GM18508 (cell line): ENCODE results near the gene ATXN7L1.
"Not testable (repeated sequence)": the region's sequence is repeated elsewhere in the genome, so short reads cannot be mapped to it uniquely, and the experiment has no call there.

Experiments
- ATAC-seq: cut with Tn5 transposase; IDR thresholded peaks from one replicate; pipeline ENCODE4 v1.9.1; 2021; ENCODE audit warnings: moderate number of reproducible peaks; ENCODE audit not compliant: insufficient read depth, unreplicated experiment

Gene ATXN7L1

GRCh38 chr7:105713488-105714465 is 162.6 kb downstream of the ATXN7L1 start:
- ATAC-seq = no peak

GRCh38 chr7:105712877-105713276 is 163.5 kb downstream of the ATXN7L1 start:
- no peak for ATAC-seq

DNA sequence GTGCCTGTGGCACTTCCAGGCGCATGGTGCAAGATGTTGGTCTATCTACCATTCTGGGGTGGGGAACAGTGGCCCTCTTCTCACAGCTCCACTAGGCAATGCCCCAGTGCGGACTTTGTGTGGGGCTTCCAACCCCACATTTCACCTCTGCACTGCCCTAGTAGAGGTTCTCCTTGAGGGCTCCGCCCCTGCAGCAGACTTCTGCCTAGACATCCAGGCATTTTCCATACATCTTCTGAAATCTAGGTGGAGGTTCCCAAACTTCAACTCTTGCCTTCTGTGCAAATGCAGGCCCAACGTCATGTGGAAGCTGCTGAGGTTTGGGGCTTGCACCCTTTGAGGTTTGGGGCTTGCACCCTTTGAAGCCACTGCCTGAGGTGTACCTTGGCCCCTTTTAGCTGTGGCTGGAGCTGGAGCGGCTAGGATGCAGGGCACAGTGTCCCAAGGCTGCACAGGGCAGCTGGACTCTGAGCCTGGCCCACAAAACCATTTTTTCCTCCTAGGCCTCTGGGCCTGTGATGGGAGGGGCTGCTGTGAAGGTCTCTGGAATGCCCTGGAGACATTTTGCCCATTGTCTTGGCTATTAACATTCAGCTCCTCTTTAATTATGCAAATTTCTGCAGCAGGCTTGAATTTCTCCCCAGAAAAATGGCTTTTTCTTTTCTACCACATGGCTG is 164.5 kb downstream of the ATXN7L1 start:
- no peak for ATAC-seq

DNA sequence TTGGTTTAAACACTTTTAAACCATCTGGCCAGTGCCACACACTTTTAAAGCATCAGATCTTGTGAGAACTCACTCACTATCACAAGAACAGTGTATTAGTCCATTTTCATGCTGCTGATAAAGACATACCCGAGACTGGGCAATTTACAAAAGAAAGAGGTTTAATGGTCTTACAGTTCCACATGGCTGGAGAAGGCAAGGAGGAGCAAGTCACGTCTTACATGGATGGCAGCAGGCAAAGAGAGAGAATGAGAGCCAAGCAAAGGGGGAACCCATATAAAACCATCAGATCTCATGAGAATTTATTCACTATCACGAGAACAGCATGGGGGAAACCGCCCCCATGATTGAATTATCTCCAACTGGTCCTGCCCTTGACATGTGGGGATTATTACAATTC is 165.7 kb downstream of the ATXN7L1 start:
- ATAC-seq = not testable (repeated sequence)

DNA sequence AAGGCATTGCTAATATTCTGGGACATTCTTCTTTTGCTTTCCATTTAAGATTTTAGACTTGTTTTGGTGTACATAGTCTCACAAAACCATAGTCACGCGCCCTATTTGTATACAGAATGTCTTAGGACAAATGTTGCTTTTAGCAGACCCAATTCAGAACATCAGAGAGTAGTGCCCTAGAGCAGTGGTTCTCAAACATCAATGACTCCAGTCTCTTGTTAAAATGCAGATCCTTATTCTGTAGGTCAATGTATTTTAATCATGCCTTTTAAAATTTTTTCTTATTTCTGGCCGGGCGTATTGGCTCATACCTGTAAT is 167.7 kb downstream of the ATXN7L1 start:
- no peak for ATAC-seq

GRCh38 chr7:105707967-105708762 is 168.2 kb downstream of the ATXN7L1 start:
- ATAC-seq = no peak

DNA sequence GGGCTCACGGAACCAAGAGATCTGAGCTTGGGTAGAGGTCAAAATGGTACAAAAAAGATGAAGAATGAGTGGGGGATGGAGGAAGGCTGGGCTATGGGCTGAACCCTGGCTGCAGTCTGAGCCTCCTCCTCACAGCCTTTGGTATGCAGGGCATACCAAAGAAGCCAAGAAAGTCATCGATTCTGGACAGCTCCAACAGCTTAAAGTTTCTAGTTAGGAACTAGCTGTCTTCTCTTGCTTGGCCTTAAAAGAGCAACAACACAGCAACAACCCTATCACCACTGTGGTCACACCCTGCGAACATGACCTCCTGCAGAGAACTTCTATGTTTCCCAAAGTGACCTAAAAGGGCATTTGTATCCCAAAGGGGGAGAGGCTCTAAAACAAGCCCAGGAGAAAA is 169.0 kb downstream of the ATXN7L1 start:
- no peak for ATAC-seq

DNA sequence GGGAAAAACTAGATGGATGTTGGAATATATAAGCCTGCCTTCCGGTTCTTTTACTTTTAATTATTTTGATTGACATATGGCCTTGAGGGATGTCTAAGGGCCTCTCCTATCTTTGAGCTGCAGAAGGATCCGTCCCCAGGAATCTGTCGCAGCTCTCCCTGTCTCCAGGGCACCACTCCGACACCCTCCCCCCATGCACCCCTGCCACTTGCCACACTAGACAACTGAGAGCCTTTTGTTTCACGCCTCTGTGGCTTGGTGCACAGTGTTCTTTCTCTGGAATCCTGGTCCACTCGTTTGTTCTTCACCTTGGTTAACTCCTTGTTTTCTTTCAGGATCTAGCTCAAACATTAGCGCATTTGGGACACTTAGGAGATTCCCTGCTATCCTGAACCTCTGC is 171.0 kb downstream of the ATXN7L1 start:
- ATAC-seq = no peak

GRCh38 chr7:105703207-105703930 is 173.0 kb downstream of the ATXN7L1 start:
- no peak for ATAC-seq

GRCh38 chr7:105699568-105700236 is 176.7 kb downstream of the ATXN7L1 start:
- no peak for ATAC-seq

DNA sequence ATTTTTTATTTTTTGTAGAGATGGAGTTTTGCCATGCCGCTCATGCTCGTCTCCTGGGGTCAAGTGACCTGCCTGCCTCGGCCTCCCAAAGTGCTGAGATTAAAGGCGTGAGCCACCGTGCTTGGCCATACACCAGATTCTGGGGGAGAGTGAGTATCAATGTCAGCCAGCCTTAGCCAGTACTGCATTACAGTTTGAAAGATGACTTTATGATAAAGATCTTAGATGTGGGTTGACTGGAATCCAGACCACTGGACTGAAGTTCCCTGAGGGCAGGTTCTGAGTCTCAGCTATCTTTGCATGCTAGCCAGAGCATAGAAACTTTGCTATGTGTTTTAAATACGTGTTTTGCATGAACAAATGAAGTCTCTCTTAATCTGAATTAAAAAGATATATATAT is 177.9 kb downstream of the ATXN7L1 start:
- ATAC-seq = no peak

- no peak for ATAC-seq
These were observed 178.6 kb downstream of the ATXN7L1 start for GRCh38 chr7:105697753-105698152.

DNA sequence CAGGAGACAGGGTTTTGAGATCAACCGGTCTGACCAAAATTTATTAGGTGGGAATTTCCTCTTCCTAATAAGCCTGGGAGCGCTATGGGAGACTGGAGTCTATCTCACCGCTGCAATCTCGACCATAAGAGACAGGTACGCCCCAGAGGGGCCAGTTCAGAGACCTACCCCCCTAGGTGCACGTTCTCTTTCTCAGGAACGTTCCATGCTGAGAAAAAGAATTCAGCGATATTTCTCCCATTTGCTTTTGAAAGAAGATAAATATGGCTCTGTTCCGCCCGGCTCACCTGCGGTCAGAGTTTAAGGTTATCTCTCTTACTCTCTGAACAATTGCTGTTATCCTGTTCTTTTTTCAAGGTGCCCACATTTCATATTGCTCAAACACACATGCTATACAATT is 179.2 kb downstream of the ATXN7L1 start:
- ATAC-seq = not testable (repeated sequence)

- ATAC-seq = no peak
These were observed 182.8 kb downstream of the ATXN7L1 start for GRCh38 chr7:105693576-105693975.

DNA sequence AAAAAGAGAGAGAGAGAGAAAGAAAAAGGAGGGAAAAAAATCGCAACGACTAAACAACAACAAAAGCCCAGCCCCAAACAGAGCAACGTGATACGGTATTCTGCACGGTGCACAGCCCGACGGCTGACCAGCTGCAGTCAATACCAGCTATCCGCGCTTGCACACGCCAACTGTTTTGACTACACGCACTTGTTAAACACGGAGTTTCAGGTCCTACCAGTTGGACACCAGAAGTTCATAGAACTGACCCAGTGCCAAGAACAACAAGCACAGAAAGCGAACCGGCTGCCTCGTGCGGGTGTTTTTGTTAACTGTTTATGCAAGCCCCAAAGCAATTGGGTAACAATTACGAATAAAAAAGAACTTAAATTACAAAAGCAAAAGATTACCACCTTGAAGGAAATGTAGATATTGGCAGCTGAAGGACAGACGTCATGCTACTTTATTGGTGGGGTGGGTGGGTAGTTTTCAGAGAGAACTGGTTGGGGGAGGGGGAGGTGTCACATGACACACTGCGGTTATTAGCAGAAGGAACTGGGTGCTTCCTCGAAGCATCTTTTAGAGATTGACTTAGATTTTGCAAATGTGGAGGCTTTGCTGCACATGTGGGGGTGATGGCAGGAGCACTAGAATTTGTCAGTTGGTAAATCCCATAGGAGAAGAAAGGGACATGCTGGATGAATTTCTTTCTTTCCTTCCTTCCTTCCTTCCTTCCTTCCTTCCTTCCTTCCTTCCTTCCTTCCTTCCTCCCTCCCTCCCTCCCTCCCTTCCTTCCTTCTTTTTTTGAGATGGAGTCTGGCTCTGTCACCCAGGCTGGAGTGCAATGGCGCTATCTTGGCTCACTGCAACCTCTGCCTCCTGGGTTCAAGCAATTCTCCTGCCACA is 184.5 kb downstream of the ATXN7L1 start:
- ATAC-seq = no peak

DNA sequence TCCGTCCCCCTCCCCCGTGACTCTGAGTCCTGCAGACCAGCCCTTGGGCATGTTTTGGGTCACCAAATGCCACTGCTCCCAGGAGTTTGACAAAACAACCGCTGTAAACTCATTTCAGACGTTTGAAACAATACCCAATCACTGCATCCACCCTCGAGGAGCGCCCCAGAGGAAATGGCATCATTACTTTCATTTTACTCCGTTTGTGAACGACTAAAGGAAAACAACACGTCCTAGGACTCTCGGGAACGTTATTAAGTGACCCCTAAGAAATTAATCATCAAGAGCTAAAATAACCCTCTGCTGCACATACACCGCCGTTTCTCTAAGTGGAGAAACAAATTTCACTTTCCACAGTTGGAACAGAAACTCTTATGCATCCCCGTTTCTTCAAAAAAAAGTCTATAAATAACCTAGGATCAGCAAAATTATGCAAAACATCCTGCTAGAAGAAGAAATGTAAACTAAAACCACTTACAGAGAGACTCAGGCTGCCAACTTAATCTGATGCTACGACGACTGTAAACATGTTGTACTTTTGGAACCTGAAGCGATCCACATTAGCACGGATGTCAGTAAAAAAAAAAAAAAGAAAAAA is 185.2 kb downstream of the ATXN7L1 start:
- ATAC-seq = no peak

DNA sequence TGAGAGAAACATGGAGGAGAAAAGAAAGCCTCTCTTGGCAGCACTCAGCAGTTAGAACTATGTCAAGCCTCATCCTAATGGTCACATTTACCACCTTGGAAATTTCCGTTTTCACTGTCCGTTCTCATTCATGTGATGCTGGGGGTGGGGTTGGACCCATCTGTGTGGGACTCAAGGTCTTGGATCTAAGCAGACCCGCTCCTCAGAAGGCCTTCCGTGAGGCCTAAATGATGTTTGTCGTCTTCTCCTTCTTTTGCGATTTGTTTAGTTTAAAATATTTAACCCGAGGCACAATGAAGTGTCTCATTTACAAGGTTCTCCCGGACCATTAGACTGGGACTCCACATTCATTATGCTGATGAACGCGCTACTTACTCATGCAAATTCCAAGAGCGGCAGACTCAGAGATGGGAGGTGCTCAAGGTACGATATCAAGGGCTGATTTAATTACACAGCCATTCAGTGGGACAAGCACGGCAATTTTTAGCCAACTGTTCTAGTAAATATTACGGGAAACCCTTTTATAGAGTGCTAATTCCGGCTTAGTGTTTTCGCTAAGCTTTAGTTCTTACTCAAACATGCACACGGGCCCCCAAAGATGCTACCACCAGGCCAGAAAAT is 186.0 kb downstream of the ATXN7L1 start:
- no peak for ATAC-seq
